IPS-15b (cell line): ENCODE measurements around the gene DIP2C.

Experiments
- H3K27me3 ChIP-seq: one replicate; pipeline ENCODE4 v1.6.1; 2013; ENCODE audit warnings: low read length; ENCODE audit not compliant: control insufficient read depth, insufficient read depth
- H3K36me3 ChIP-seq: one replicate; pipeline ENCODE4 v1.6.1; 2013; ENCODE audit warnings: low read length; ENCODE audit not compliant: control insufficient read depth, insufficient read depth
- H3K4me1 ChIP-seq: one replicate; pipeline ENCODE4 v1.6.1; 2013; ENCODE audit warnings: mild to moderate bottlenecking, low read length; ENCODE audit not compliant: control insufficient read depth, insufficient read depth
- H3K4me3 ChIP-seq: one replicate; pipeline ENCODE4 v1.5.1; 2013; ENCODE audit warnings: low read depth, low read length
- H3K9ac ChIP-seq: one replicate; pipeline ENCODE4 v1.6.1; 2013; ENCODE audit warnings: low read depth, mild to moderate bottlenecking, low read length
- H3K9me3 ChIP-seq: one replicate; pipeline ENCODE4 v1.6.1; 2013; ENCODE audit warnings: mild to moderate bottlenecking, low read length; ENCODE audit not compliant: control insufficient read depth, insufficient read depth

DIP2C gene

DNA sequence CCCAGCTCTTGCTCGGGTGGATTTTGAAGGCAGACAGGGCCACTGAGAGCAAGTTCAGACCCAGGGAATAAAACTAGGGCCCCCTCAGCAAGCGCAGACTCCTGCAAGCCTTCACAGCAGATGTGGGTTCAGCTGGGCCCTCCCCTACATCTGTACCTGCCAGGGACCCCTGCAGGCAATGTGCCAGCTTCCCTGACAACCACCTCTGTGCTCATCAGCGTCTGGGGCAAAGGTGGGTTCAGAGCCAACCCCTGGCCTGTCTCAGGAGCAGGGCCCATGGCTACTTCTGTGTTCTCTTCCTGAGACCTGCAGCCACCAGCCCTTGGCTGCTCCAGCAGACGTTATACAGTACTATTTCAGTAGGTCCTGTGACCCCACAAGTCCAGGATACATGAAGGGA lies 189.5 kb downstream of the DIP2C start:
- Histone ChIP-seq H3K9ac (no peak overlapping the region), H3K36me3 (no peaks in the 10 kb centered on the region), H3K4me3 (no peak overlapping the region), H3K4me1 (no peaks in the 10 kb centered on the region), H3K9me3 (no peaks in the 10 kb centered on the region), H3K27me3 (peaks cover 21% of the 10 kb centered on the region)

DNA sequence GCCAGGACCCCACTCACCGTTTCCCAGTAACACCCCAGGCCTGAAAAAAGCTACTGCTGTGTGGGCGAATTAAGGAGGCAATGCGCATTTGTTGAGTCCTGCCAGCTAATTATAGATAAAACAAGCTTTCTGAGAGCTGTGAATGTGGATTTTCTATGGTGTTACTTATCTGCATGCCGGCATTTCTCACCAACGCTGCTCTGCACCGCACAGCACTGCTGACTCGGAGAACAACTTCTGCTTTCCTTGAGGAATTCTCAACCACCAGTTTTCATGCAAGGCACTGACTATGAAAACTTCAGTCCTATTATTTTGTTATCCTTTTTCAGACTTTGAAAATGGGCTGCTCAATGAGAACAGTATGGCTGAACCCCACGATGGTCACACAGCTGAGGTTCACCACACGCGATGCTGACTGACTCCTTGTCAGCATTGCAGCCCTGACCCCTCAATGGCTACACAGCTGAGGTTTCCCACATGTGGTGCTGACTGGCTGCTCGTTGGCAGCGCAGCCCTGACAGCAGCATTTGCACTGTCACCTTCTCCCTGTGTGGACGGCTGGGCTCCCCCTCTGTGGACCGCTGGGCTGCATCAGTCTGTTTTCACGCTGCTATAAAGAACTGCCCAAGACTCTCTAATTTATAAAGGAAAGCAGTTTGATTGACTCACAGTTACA lies 190.6 kb downstream of the DIP2C start:
- Histone ChIP-seq H3K9me3 (no peaks in the 10 kb centered on the region), H3K27me3 (peaks cover 11% of the 10 kb centered on the region), H3K4me1 (no peaks in the 10 kb centered on the region), H3K9ac (no peak overlapping the region), H3K4me3 (no peak overlapping the region), H3K36me3 (no peaks in the 10 kb centered on the region)

DNA sequence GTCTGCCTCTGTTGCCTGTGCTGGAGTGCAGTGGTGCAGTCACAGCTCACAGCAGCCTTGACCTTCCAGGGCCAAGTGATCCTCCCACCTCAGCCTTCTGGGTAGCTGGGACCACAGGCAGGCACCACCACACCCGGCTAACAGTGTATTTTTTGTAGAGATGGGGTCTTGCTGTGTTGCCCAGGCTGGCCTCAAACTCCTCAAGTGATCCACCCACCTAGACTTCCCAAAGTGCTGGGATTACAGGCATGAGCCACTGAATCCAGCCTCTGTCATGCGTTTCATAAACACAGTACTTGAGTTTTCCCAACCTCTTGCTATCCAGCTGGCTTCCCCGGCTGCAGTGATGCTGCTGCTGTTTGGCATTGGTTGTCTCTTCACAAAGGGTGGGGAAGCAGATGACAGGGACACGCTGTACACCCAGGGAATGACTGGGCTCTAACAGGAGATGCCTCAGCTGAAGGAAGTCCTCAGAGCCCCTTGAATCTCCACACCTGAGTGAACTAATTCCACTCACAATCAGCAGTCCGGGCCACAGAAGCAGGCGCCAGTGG lies 191.5 kb downstream of the DIP2C start:
- Histone ChIP-seq H3K9ac (no peak overlapping the region), H3K9me3 (no peaks in the 10 kb centered on the region), H3K27me3 (peaks cover 2% of the 10 kb centered on the region), H3K4me3 (no peak overlapping the region), H3K36me3 (no peaks in the 10 kb centered on the region), H3K4me1 (no peaks in the 10 kb centered on the region)

DNA sequence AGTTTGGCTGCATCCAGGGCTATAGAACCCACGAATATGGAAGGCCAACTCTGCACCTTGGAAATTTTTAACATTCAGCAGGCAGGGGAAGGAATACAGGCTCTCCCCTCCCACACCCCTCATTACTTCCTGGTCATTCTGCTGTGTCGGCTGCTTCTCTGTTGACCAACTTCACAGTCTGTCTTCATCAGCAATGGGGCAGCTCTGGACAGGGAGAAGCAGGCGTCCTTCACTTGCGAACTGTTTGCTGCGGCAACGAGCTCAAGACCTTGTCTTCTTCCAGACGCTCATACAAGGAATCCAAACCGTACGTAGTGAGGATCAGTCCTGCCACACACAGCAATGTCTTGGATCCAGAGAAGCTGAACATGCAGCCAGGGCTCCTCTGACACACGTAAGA lies 192.2 kb downstream of the DIP2C start:
- Histone ChIP-seq H3K27me3 (no peaks in the 10 kb centered on the region), H3K36me3 (no peaks in the 10 kb centered on the region), H3K4me3 (no peak overlapping the region), H3K9ac (no peak overlapping the region), H3K9me3 (no peaks in the 10 kb centered on the region), H3K4me1 (no peaks in the 10 kb centered on the region)

DNA sequence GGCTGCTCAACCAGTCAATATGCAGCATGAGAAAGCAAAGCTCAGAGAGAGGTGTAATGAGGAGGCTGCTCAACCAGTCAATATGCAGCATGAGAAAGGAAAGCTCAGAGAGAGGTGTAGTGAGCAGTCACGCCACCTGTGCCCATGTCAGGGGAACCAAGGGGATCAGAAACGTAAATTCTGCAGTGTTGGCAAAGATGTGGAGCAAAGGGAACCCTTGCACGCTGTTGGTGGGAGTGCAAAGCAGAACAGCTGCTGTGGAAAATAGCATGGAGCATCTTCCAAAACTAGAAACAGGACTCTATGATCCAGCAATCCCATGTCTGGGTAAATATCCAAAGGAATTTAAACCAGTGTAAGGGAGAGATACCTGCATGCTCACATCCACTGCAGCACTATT lies 194.9 kb downstream of the DIP2C start:
- Histone ChIP-seq H3K4me1 (peaks cover 5% of the 10 kb centered on the region), H3K4me3 (no peak overlapping the region), H3K9me3 (no peaks in the 10 kb centered on the region), H3K9ac (no peak overlapping the region), H3K36me3 (no peaks in the 10 kb centered on the region), H3K27me3 (no peaks in the 10 kb centered on the region)

DNA sequence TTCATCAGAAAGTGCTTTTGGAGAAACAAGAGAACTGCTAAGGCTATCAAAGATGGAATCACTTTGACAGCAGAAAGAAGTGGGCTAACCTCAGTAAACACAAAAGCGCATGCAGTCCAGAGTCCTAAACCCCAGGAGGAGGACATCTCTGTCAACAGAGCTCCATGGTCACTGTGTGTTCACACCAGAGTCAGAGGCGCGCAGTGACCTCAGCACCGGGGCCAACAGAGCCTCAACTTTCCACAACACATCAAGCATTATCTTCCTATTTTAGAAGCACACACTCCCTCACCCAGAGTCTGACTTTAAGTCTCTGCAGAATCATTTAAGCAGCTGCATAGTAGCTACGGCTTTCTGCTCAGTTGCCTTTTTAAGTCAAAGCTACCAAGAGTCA lies 195.3 kb downstream of the DIP2C start:
- no peak overlapping the region for H3K4me3 ChIP-seq
- no peaks in the 10 kb centered on the region for H3K9me3 ChIP-seq
- H3K4me1 ChIP-seq: peaks cover 5% of the 10 kb centered on the region
- no peaks in the 10 kb centered on the region for H3K27me3 ChIP-seq
- H3K9ac ChIP-seq: no peak overlapping the region
- H3K36me3 ChIP-seq: no peaks in the 10 kb centered on the region

DNA sequence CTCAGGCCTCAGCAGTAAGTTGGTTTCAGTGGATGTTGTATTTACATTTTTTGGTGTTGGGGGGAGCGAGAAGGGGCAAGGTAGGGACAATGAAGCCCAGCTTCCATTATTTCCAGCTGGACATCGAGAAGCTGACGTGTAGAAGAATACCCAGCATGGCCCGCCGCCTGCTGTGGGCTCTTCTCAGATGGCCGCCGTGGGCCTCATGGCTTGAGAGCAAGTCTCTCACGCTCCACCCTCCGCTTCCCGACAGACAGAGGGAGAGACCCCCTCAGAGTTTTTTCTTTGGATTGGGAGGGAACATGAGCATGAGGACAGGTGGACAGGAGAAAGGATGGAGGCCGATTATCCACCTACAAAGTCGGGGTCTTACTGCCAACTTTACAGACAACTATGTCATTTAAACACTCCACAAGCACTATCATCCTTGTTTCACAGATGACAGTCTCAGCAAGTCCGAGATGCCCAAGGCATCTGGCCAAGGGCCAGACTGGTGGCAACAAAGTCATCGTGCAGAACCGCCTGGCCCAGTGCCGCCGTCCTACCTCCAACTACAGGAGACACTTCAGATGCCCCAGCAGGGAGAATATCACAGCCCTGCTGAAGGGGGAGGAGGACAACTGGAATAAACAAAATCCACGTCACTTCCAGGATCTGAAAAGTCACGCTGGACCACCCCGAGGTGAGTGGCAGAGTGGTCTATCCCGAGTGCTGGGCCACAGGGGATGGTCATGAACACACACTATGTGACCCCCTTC lies 195.9 kb downstream of the DIP2C start:
- Histone ChIP-seq H3K4me3 (no peak overlapping the region), H3K27me3 (no peaks in the 10 kb centered on the region), H3K9me3 (no peaks in the 10 kb centered on the region), H3K9ac (no peak overlapping the region), H3K4me1 (peaks cover 5% of the 10 kb centered on the region), H3K36me3 (no peaks in the 10 kb centered on the region)

DNA sequence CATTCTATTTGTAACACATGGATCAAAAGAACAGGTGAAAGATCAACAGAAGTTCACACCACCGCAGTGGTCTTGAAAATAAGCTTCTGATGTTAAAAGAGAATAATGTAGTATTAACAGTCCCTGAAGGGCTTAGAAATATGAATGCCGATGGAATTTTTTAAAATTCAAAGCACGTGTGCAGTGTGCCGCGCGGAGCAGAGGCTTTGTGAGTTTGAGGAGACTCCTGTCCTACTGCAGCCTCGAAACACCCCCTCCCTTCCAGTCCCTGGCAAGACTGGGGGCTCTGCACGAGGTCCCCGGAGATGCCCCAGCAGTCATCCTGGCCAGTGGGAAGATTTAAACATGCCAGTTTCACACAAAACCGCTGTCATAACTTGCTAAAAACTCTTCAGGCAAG lies 196.6 kb downstream of the DIP2C start:
- Histone ChIP-seq H3K9me3 (no peaks in the 10 kb centered on the region), H3K36me3 (no peaks in the 10 kb centered on the region), H3K27me3 (no peaks in the 10 kb centered on the region)

DNA sequence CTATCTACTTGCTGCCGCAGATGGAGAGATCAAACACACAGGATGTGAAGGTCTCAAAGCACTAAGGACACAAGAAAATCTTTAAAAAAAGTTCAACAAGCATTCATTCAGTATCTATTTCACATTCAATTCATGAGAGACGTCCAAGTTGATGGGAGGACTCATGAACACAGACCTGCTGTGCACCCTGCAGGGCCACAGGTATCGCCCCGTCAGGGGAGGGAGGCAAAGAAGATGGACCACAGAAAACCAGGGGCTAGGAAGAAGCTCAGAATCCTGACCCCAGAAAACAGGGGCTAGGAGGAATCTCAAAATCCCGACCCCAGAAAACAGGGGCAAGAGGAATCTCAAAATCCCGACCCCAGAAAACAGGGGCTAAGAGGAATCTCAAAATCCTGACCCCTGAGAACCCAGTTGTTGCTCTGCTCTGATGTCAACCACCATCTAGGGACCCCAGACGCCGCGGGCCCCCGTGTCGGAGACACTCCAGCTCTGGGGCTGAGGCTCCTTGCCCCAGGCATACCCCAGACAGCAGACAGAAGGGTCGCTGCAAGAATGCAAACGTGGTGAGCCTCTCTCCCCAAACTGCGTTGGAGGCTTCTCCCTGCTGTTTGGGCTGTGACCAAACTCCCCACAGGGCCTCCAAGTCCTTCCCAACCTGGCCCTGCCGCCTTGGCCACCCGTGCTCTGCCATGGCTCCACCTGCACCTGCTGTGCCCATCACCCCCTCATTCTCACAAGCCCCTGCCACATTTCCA lies 197.6 kb downstream of the DIP2C start:
- Histone ChIP-seq H3K9me3 (no peaks in the 10 kb centered on the region), H3K9ac (peak overlapping the region; percentile 12), H3K4me3 (no peak overlapping the region), H3K27me3 (no peaks in the 10 kb centered on the region), H3K4me1 (peaks cover 5% of the 10 kb centered on the region), H3K36me3 (no peaks in the 10 kb centered on the region)

More for the DNA sequence above, 196.6 kb downstream of the DIP2C start:
- Histone ChIP-seq H3K4me1 (peaks cover 5% of the 10 kb centered on the region), H3K9ac (no peak overlapping the region), H3K4me3 (no peak overlapping the region)

DNA sequence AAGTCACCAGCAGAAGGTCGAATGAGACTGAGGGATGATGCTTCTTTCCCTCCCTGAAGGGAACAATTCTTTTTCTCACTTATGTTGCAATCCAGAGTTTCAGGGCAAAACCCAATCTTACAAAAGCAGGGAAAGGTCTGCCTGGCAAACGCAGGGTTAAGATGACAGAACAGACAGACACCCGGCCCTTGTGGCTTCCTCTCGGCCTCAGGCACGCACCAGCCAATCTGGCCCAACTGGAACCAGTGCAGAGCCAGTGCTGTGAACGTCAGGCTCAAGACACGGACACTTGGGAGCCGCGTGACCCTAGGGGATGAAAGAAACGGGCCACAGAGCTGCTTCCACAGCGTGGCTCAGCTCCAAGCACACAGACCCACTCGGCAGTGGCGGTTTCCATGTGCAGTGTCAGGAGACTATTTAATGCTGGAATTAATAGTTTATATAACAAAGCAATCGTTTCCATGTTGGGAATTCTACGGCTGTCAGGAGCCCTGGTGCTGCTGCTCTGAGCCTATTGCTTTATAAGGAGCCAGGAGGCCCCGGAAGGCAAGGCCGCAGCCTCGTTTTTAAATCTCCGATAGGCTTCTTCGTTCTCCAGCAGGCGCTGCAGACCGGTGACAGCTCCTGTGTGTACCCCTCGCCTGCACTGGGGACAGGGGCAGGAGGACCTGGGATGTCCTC lies 198.4 kb downstream of the DIP2C start:
- peaks cover 5% of the 10 kb centered on the region for H3K4me1 ChIP-seq
- H3K9ac ChIP-seq: no peak overlapping the region
- no peaks in the 10 kb centered on the region for H3K27me3 ChIP-seq
- H3K9me3 ChIP-seq: no peaks in the 10 kb centered on the region
- H3K4me3 ChIP-seq: no peak overlapping the region
- no peaks in the 10 kb centered on the region for H3K36me3 ChIP-seq

DNA sequence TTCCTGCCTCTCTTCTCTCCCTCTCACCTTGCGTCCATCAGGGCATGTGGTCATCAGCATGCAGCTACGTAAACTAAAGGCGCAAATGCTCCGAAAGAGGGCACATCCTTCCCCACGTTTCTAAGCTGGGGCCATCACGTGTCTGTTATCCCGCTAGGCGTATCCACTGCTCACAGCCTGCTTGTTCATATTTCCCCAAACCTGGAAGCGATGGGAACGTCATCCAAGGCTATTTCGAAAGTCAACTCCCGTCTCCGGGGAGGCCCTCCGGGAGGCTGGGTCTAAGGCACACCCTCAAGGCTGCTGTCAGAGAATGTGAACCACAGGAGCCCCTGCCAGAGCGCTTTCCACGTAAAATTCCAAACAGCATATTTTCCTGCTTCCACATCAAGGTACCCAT lies 199.2 kb downstream of the DIP2C start:
- Histone ChIP-seq H3K36me3 (no peaks in the 10 kb centered on the region), H3K4me3 (no peak overlapping the region), H3K9ac (no peak overlapping the region), H3K9me3 (no peaks in the 10 kb centered on the region), H3K27me3 (no peaks in the 10 kb centered on the region), H3K4me1 (peaks cover 5% of the 10 kb centered on the region)
